Adipocyte (in vitro differentiated cells): ENCODE measurements around the gene MX2.

Experiments used
- DNase-seq: peaks from one replicate; pipeline ENCODE4 v3.0.0-alpha.2; 2015; ENCODE audit warnings: low read depth
- H3K27me3 ChIP-seq: replicated peaks from 2 replicates; pipeline ENCODE4 v1.7.0; 2013; ENCODE audit warnings: mild to moderate bottlenecking, low read length, moderate library complexity; ENCODE audit not compliant: control insufficient read depth, insufficient read depth
- H3K36me3 ChIP-seq: 2 replicates; pipeline ENCODE4 v1.7.0; 2013; ENCODE audit warnings: low read length, mild to moderate bottlenecking, moderate library complexity; ENCODE audit not compliant: control insufficient read depth, insufficient read depth, severe bottlenecking
- H3K4me1 ChIP-seq: 2 replicates; pipeline ENCODE4 v1.7.0; 2013; ENCODE audit warnings: mild to moderate bottlenecking, low read length, moderate library complexity; ENCODE audit not compliant: control insufficient read depth, insufficient read depth
- H3K4me3 ChIP-seq: 2 replicates; pipeline ENCODE4 v1.7.0; 2013; ENCODE audit warnings: mild to moderate bottlenecking, low read length, moderate library complexity
- H3K9ac ChIP-seq: 2 replicates; pipeline ENCODE4 v1.7.0; 2013; ENCODE audit warnings: mild to moderate bottlenecking, low read length, moderate library complexity
- H3K9me3 ChIP-seq: 2 replicates; pipeline ENCODE4 v1.7.0; 2013; ENCODE audit warnings: mild to moderate bottlenecking, low read length, moderate library complexity; ENCODE audit not compliant: control insufficient read depth

MX2 gene

GRCh38 chr21:41449613-41450012, 87.8 kb downstream of the MX2 start:
- Histone ChIP-seq H3K36me3 (no peaks in the 10 kb centered on the region), H3K4me3 (no peak overlapping the region), H3K9me3 (no peaks in the 10 kb centered on the region), H3K27me3 (no peaks in the 10 kb centered on the region), H3K9ac (no peak overlapping the region), H3K4me1 (no peaks in the 10 kb centered on the region)
- no peak for DNase-seq

DNA sequence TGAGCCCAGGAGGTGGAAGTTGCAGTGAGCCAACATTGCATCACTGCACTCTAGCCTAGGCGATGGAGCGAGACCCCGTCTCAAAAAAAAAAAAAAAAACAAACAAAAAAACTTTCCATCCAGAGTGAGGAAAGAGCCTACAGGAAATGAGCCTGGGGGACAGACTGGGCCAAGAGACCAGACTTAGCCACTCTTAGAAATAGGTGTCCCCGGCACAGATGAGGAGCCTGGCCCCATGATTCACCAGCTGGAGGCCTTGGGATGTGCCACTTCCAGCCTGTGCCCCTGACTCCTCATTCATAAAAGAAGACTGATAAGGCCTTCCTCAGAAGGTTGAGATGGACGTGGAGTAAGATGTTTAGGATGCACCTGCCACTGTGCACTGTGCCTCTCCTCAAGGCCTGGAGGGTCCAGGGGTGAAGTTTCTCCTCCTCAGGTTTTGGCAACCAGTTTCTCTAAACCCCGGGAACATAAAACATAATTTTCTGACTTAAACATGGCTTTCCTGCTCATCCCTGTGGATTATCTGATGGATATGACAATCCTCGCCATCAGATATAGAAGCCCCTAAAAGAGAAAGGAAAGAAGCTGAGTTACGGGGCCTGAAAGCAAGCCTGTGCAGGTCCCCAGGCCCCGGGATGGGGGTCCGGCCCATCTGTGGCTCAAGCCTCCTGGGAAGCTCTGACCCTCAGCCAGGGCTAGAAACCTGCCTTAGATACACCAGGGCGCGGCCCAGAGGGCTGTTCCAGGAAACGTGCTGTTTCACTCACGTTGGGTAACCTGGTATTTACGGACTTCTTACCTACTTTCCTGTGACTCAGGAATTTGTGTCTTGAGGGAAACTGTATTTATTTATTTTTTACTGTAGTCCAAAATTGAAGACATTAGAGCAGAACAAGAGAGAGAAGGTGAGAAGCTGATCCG, 90.2 kb downstream of the MX2 start:
- Histone ChIP-seq H3K9ac (no peak overlapping the region), H3K36me3 (no peaks in the 10 kb centered on the region)

DNA sequence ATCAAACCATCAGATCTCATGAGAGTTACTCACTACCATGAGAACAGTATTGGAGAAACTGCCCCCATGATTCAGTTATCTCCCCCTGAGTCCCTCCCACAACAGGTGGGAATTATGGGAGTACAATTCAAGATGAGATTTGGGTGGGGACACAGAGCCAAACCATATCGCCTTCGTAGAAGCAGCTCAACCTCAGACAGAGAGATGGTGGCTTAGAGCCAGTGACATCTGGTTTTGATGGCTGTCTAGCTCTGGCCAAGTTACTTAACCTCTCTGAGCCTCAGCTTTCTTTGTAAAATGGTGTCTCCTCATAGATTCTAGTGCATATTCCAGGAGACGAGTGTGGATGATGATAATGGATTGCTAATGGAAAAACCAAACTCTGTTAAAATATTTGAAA, 91.4 kb downstream of the MX2 start:
- Histone ChIP-seq H3K36me3 (no peaks in the 10 kb centered on the region), H3K4me3 (no peak overlapping the region), H3K27me3 (no peaks in the 10 kb centered on the region), H3K4me1 (no peaks in the 10 kb centered on the region), H3K9ac (no peak overlapping the region), H3K9me3 (no peaks in the 10 kb centered on the region)
- DNase-seq: no peak

More for the DNA sequence above, 90.2 kb downstream of the MX2 start:
- no peaks in the 10 kb centered on the region for H3K9me3 ChIP-seq
- no peak for DNase-seq
- H3K4me3 ChIP-seq: no peak overlapping the region
- no peaks in the 10 kb centered on the region for H3K4me1 ChIP-seq
- no peaks in the 10 kb centered on the region for H3K27me3 ChIP-seq

DNA sequence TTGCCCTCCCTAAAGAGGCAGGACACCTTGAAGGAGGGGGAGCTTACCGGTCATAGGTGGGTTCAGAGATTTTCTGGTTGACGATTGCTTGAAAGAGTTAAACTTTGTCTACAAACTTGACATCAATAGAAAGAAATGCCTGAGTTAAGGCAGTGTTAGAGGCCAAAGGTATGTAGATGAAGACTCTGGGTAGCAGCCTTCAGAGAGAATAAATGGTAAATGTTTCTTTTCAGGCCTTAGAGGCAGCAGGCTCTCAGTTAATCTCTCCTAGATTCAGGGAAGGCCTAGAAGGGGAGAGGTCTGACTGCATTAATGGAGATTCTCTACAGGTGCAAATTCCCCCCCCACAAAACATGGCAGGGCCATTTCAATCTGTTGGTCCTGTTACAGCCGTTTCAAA, 91.9 kb downstream of the MX2 start:
- no peaks in the 10 kb centered on the region for H3K36me3 ChIP-seq
- no peaks in the 10 kb centered on the region for H3K27me3 ChIP-seq
- DNase-seq: no peak
- no peaks in the 10 kb centered on the region for H3K4me1 ChIP-seq
- H3K9ac ChIP-seq: no peak overlapping the region
- no peak overlapping the region for H3K4me3 ChIP-seq
- no peaks in the 10 kb centered on the region for H3K9me3 ChIP-seq

DNA sequence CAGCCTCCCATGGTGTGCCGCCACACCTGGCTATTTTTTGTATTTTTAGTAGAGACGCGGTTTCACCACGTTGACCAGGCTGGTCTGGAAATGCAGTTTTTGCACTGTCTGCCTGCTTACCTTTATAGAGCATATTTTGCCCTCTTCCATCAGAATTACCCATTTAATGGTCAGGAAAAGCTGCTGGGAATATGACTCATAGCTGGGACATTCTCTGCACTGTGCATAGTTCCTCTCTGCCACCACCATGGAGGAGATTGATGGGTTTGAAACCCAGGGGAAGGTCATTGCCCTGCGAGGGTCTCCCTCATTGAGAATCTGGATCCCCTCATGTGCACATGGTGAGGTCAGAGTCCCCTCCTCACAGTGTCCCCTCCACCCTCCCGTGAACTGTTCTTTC, 96.3 kb downstream of the MX2 start:
- H3K27me3 ChIP-seq: no peaks in the 10 kb centered on the region
- H3K4me3 ChIP-seq: no peak overlapping the region
- H3K36me3 ChIP-seq: no peaks in the 10 kb centered on the region
- DNase-seq: peak; percentile 8
- no peaks in the 10 kb centered on the region for H3K9me3 ChIP-seq
- H3K9ac ChIP-seq: no peak overlapping the region
- H3K4me1 ChIP-seq: no peaks in the 10 kb centered on the region

GRCh38 chr21:41458559-41458958, 96.7 kb downstream of the MX2 start:
- H3K36me3 ChIP-seq: no peaks in the 10 kb centered on the region
- H3K9me3 ChIP-seq: no peaks in the 10 kb centered on the region
- H3K27me3 ChIP-seq: no peaks in the 10 kb centered on the region
- H3K9ac ChIP-seq: no peak overlapping the region
- no peak for DNase-seq
- H3K4me3 ChIP-seq: no peak overlapping the region
- no peaks in the 10 kb centered on the region for H3K4me1 ChIP-seq
